MG63 (cell line): Measurements from ENCODE around the gene GSG1L. TPM values are rescaled to one million over a fixed set of nuclear protein-coding genes. Genes with fewer than 3 reads are reported as not detected.

Experiments
- DNase-seq: peaks from one replicate; pipeline ENCODE4 v3.0.0-alpha.2; 2020
- H3K27me3 ChIP-seq: fragments of 250-450 bp; sonication (Bioruptor Pico); 2 replicates; pipeline ENCODE4 v1.5.1; 2020; ENCODE audit warnings: mild to moderate bottlenecking, moderate library complexity
- H3K36me3 ChIP-seq: fragments of 250-450 bp; sonication (Bioruptor Pico); 2 replicates; pipeline ENCODE4 v1.5.1; 2020; ENCODE audit warnings: mild to moderate bottlenecking, moderate library complexity
- H3K4me3 ChIP-seq: fragments of 250-450 bp; sonication (Bioruptor Pico); 2 replicates; pipeline ENCODE4 v1.5.1; 2020; ENCODE audit warnings: mild to moderate bottlenecking, moderate library complexity
- H3K9me3 ChIP-seq: fragments of 250-450 bp; sonication (Bioruptor Pico); 2 replicates; pipeline ENCODE4 v1.5.1; 2020; ENCODE audit warnings: mild to moderate bottlenecking, moderate library complexity
- total RNA-seq: library from RNA; depleted of rRNA; stranded (reverse); fragments of >200 nt; shearing (Covaris generic); gene quantifications from 2 replicates; pipeline ENCODE4 v1.2.3, GENCODE V29; 2014; ENCODE audit warnings: low replicate concordance

The GSG1L gene
- total RNA-seq, 1 experiment from 2014 or later, result 7.3 TPM

- Histone ChIP-seq H3K9me3 (0 out of 2 replicates have a peak, but pooled peaks cover 4% of the 10 kb centered on the region), H3K4me3 (no peak overlapping the region), H3K36me3 (no peaks in the 10 kb centered on the region), H3K27me3 (peaks cover 3% of the 10 kb centered on the region; the same call in 1 of the 2 replicates)
- no peak for DNase-seq
These were observed 48.7 kb downstream of the GSG1L start for GRCh38 chr16:28014851-28015250.

GRCh38 chr16:28013878-28014277 lies 49.6 kb downstream of the GSG1L start:
- DNase-seq, result no peak
- Histone ChIP-seq H3K4me3 (no peak overlapping the region), H3K36me3 (no peaks in the 10 kb centered on the region), H3K27me3 (peaks cover 3% of the 10 kb centered on the region; the same call in 1 of the 2 replicates), H3K9me3 (0 out of 2 replicates have a peak, but pooled peaks cover 4% of the 10 kb centered on the region)

- peaks cover 3% of the 10 kb centered on the region; the same call in 1 of the 2 replicates for H3K27me3 ChIP-seq
- H3K36me3 ChIP-seq, result no peaks in the 10 kb centered on the region
- H3K9me3 ChIP-seq, result 0 out of 2 replicates have a peak, but pooled peaks cover 4% of the 10 kb centered on the region
- DNase-seq, result no peak
- no peak overlapping the region for H3K4me3 ChIP-seq
These were observed 50.1 kb downstream of the GSG1L start for GRCh38 chr16:28013392-28013791.

- no peaks in the 10 kb centered on the region for H3K9me3 ChIP-seq
- DNase-seq, result peak; percentile 48
- peaks cover 3% of the 10 kb centered on the region; the same call in 1 of the 2 replicates for H3K27me3 ChIP-seq
- H3K36me3 ChIP-seq, result no peaks in the 10 kb centered on the region
- H3K4me3 ChIP-seq, result no peak overlapping the region
These were observed 51.5 kb downstream of the GSG1L start for GRCh38 chr16:28011971-28012445.

GRCh38 chr16:28011223-28011622 lies 52.3 kb downstream of the GSG1L start:
- H3K36me3 ChIP-seq, result no peaks in the 10 kb centered on the region
- DNase-seq, result no peak
- H3K4me3 ChIP-seq, result no peak overlapping the region
- H3K9me3 ChIP-seq, result no peaks in the 10 kb centered on the region
- H3K27me3 ChIP-seq, result no peaks in the 10 kb centered on the region; the same call in 1 of the 2 replicates

GRCh38 chr16:28010671-28011070 lies 52.8 kb downstream of the GSG1L start:
- H3K9me3 ChIP-seq, result no peaks in the 10 kb centered on the region
- H3K4me3 ChIP-seq, result no peak overlapping the region
- peak; percentile 74 for DNase-seq
- no peaks in the 10 kb centered on the region for H3K27me3 ChIP-seq
- no peaks in the 10 kb centered on the region for H3K36me3 ChIP-seq

GRCh38 chr16:28009586-28010373 lies 53.7 kb downstream of the GSG1L start:
- no peak overlapping the region for H3K4me3 ChIP-seq
- H3K36me3 ChIP-seq, result no peaks in the 10 kb centered on the region
- DNase-seq, result no peak
- no peaks in the 10 kb centered on the region for H3K9me3 ChIP-seq
- no peaks in the 10 kb centered on the region for H3K27me3 ChIP-seq

- H3K4me3 ChIP-seq, result no peak overlapping the region
- no peaks in the 10 kb centered on the region for H3K36me3 ChIP-seq
- H3K27me3 ChIP-seq, result no peaks in the 10 kb centered on the region
- H3K9me3 ChIP-seq, result no peaks in the 10 kb centered on the region
- no peak for DNase-seq
These were observed 59.6 kb downstream of the GSG1L start for GRCh38 chr16:28003923-28004322.

GRCh38 chr16:28003021-28003865 lies 60.3 kb downstream of the GSG1L start:
- DNase-seq, result no peak
- Histone ChIP-seq H3K27me3 (no peaks in the 10 kb centered on the region), H3K4me3 (no peak overlapping the region), H3K9me3 (no peaks in the 10 kb centered on the region), H3K36me3 (no peaks in the 10 kb centered on the region)

GRCh38 chr16:28001642-28002041 lies 61.9 kb downstream of the GSG1L start:
- H3K4me3 ChIP-seq, result no peak overlapping the region
- no peaks in the 10 kb centered on the region for H3K9me3 ChIP-seq

GRCh38 chr16:28001184-28001583 lies 62.3 kb downstream of the GSG1L start:
- no peaks in the 10 kb centered on the region for H3K27me3 ChIP-seq
- H3K4me3 ChIP-seq, result no peak overlapping the region
- DNase-seq, result no peak
- no peaks in the 10 kb centered on the region for H3K36me3 ChIP-seq
- H3K9me3 ChIP-seq, result no peaks in the 10 kb centered on the region

More at GRCh38 chr16:28001642-28002041, 61.9 kb downstream of the GSG1L start:
- peak; percentile 72 for DNase-seq
- Histone ChIP-seq H3K36me3 (no peaks in the 10 kb centered on the region), H3K27me3 (no peaks in the 10 kb centered on the region)

- no peaks in the 10 kb centered on the region for H3K36me3 ChIP-seq
- H3K9me3 ChIP-seq, result no peaks in the 10 kb centered on the region
- DNase-seq, result no peak
- no peaks in the 10 kb centered on the region for H3K27me3 ChIP-seq
- no peak overlapping the region for H3K4me3 ChIP-seq
These were observed 63.0 kb downstream of the GSG1L start for GRCh38 chr16:28000314-28001169.

GRCh38 chr16:27999687-28000086 lies 63.8 kb downstream of the GSG1L start:
- H3K27me3 ChIP-seq, result no peaks in the 10 kb centered on the region
- no peaks in the 10 kb centered on the region for H3K9me3 ChIP-seq
- H3K36me3 ChIP-seq, result no peaks in the 10 kb centered on the region
- no peak overlapping the region for H3K4me3 ChIP-seq
- no peak for DNase-seq

GRCh38 chr16:27995378-27995777 lies 68.1 kb downstream of the GSG1L start:
- no peaks in the 10 kb centered on the region for H3K36me3 ChIP-seq
- no peak overlapping the region for H3K4me3 ChIP-seq
- DNase-seq, result no peak
- no peaks in the 10 kb centered on the region for H3K27me3 ChIP-seq
- H3K9me3 ChIP-seq, result peaks cover 4% of the 10 kb centered on the region; the same call in 1 of the 2 replicates

GRCh38 chr16:27994686-27995085 lies 68.8 kb downstream of the GSG1L start:
- no peaks in the 10 kb centered on the region for H3K27me3 ChIP-seq
- H3K4me3 ChIP-seq, result no peak overlapping the region
- H3K36me3 ChIP-seq, result no peaks in the 10 kb centered on the region
- peaks cover 4% of the 10 kb centered on the region; the same call in 1 of the 2 replicates for H3K9me3 ChIP-seq
- DNase-seq, result peak; percentile 48

GRCh38 chr16:27993587-27993986 lies 69.9 kb downstream of the GSG1L start:
- no peak overlapping the region for H3K4me3 ChIP-seq
- H3K9me3 ChIP-seq, result peaks cover 4% of the 10 kb centered on the region; the same call in 1 of the 2 replicates
- H3K27me3 ChIP-seq, result no peaks in the 10 kb centered on the region
- no peak for DNase-seq
- no peaks in the 10 kb centered on the region for H3K36me3 ChIP-seq
